ENCODE results near the gene HS1BP3.

Gene HS1BP3

DNA sequence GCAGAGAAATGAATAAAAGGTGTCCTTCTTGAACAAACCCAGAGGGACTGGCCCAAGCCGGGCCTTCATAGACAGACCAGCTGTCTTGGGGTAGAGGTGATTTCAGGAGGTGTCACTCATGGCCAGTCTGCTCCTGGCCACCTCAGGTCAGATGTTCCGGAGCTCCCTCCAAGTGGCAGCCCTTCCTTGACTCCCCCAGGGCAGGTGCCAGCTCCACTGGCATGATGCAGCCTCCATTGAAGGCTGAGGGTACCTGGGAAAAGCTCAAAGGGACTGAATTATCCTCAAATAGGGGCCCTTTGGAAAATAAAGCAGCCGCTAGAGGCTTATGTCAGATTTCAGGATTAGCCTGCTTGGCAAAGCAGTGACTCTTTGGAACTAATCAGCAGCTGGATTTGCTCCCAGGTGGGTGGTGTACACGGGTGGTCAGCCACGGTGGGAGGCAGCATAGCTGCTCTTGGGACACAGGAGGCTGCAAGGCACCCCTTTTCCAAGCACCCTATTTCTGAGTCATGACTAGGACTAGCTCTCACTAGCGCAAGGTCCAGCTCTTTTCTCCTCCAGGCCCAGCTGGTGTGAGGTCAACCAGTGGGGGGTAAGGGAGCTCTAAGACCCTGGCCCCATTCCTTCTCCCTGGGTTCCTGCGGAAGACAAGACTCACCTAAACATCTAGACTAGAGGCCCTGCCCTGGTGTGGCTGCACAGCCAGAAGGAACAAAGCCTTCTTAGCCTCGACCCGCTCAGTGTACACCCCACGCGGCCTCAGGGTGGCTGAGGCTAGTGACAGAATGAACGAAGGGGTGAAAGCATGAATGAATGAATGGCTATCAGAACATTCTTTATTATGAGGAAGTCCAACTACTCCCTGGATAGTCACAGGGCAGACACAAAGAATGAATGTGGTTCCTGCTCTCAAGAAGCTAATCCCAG is 29.3 kb downstream of the HS1BP3 start:
- no peak for DNase-seq (ENCODE audit: low read depth)

DNA sequence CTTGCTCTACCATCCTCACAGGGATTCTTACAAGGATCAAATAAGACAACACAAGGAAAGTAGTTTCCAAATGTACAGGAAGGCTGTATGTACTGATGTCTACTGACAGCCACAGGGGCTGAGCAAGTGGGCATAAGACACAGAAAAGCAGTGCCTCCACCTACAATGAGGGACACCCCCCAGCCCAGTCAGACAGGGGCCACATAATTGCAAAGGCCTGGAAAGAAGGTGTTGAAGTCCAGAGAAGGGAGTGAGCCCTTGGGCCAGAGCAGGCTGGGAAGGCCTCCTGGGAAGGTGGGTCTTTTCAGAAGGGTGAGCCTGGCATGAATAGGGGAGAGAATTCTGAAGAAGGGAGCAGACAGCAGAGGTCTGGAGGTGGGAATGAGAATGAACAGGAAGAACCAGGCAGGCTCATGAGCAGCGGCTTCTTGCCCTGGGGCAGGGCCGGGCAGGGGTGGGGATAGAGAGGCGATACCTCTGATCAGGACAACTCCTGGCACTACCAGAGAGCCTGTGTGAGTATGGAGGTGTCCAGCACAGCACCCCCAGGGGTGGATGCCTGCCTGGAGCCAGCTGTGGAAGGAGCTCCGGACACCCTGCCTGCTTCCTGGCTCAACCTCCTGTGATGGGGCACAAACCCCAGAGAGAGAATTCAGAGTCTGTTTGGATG is 30.1 kb downstream of the HS1BP3 start:
- TF ChIP-seq, protein P1, sequence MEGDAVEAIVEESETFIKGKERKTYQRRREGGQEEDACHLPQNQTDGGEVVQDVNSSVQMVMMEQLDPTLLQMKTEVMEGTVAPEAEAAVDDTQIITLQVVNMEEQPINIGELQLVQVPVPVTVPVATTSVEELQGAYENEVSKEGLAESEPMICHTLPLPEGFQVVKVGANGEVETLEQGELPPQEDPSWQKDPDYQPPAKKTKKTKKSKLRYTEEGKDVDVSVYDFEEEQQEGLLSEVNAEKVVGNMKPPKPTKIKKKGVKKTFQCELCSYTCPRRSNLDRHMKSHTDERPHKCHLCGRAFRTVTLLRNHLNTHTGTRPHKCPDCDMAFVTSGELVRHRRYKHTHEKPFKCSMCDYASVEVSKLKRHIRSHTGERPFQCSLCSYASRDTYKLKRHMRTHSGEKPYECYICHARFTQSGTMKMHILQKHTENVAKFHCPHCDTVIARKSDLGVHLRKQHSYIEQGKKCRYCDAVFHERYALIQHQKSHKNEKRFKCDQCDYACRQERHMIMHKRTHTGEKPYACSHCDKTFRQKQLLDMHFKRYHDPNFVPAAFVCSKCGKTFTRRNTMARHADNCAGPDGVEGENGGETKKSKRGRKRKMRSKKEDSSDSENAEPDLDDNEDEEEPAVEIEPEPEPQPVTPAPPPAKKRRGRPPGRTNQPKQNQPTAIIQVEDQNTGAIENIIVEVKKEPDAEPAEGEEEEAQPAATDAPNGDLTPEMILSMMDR (IDR thresholded peaks at IDR 0.05; ENCODE audit: low read depth, low read length) = no peak
- no peak for TF ChIP-seq MYC (IDR thresholded peaks at IDR 0.05; ENCODE audit: low read depth, low read length)
- TF ChIP-seq POLR2A (IDR thresholded peaks at IDR 0.05; ENCODE audit: extremely low read depth, insufficient read length) = no peak
- TF ChIP-seq, protein P2, sequence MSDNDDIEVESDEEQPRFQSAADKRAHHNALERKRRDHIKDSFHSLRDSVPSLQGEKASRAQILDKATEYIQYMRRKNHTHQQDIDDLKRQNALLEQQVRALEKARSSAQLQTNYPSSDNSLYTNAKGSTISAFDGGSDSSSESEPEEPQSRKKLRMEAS (IDR thresholded peaks at IDR 0.05; ENCODE audit: low read depth, low read length) = no peak
- no peak overlapping the region for H3K4me3 ChIP-seq (ENCODE audit: low read depth, low read length)
- DNase-seq (ENCODE audit: low read depth) = no peak

More for the DNA sequence above, 29.3 kb downstream of the HS1BP3 start:
- TF ChIP-seq POLR2A (IDR thresholded peaks at IDR 0.05; ENCODE audit: extremely low read depth, insufficient read length) = no peak
- TF ChIP-seq, protein P2 (IDR thresholded peaks at IDR 0.05; ENCODE audit: low read depth, low read length) = no peak
- no peak overlapping the region for H3K4me3 ChIP-seq (ENCODE audit: low read depth, low read length)

DNA sequence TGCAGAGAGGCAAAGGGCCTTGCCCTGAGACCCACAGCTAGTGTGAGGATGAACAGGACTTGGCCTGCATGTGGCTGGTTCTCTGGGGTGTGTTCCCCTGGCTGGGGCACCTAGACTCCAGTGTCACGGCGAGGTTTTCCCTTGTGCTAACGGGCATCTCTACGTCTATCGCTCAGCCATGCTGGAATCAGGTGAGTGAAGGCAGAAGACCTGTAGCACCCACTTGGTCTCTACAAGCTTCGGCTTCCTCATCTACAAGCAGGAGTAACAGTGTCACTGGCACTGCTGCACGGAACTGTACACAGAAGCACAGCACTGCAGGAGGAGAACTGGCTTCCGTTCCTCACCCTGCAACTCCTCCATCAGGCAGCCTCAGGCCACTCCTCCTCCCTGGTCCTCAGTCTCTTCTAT is 30.6 kb downstream of the HS1BP3 start:
- H3K4me3 ChIP-seq (ENCODE audit: low read depth, low read length) = no peak overlapping the region
- TF ChIP-seq, protein P2 (IDR thresholded peaks at IDR 0.05; ENCODE audit: low read depth, low read length) = no peak
- TF ChIP-seq MYC (IDR thresholded peaks at IDR 0.05; ENCODE audit: low read depth, low read length) = no peak
- TF ChIP-seq, protein P1 (IDR thresholded peaks at IDR 0.05; ENCODE audit: low read depth, low read length) = no peak
- TF ChIP-seq POLR2A (IDR thresholded peaks at IDR 0.05; ENCODE audit: extremely low read depth, insufficient read length) = no peak
- DNase-seq (ENCODE audit: low read depth) = no peak

DNA sequence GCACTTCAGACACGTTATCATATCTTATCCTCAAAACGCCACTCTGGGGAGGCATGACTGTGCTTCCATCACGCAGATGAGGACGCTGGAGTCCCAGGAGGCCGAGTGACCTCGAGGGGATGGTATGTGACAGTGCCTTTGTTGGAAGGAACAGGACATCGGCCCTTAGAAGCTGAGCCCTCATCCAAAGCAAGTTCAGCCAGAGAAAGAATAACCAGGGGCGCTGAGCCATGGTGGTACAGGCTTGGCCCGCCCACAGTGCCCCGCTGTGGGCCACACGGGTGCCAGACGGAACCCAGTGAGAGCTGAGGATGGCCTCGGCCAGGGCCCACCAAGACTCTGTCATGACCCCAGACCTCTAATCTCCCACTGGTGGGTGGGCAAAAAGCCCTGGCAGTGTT is 31.3 kb downstream of the HS1BP3 start:
- DNase-seq (ENCODE audit: low read depth) = no peak
- TF ChIP-seq, protein P2 (IDR thresholded peaks at IDR 0.05; ENCODE audit: low read depth, low read length) = no peak
- TF ChIP-seq, protein P1 (IDR thresholded peaks at IDR 0.05; ENCODE audit: low read depth, low read length) = no peak
- TF ChIP-seq MYC (IDR thresholded peaks at IDR 0.05; ENCODE audit: low read depth, low read length) (no peak), POLR2A (IDR thresholded peaks at IDR 0.05; ENCODE audit: extremely low read depth, insufficient read length) (no peak)
- H3K4me3 ChIP-seq (ENCODE audit: low read depth, low read length) = no peak overlapping the region

DNA sequence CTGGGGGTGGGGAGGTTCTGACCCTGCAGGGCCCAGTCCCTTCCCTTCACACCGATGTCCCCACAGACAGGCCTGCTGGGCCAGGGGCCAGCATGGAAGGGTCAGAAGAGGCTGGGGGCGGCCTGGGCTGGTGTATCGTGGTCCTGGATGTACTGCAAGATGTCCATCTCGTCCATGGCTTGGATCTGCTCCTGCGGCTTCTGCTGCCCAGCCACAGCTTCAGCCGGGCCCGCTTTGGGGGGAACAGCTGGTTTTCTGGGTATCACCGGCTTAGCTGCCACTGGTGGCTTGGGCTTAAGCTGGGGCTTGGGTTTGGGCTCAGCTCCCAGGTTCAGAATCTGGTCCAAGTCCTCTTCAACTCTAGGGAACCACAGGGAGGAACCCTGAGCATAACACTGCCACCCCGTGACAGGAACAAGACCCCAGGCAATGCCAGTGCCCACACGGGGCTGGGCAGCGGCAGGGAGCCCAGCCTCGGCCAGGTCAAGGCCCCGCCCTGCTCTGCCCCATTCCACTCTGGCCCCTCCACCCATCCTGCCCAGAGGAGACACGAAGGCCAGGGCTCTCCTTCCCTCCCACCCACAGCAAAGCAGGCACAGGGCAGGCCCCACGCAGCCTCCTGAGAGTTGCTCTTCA is 31.9 kb downstream of the HS1BP3 start:
- TF ChIP-seq, protein P2 (IDR thresholded peaks at IDR 0.05; ENCODE audit: low read depth, low read length) = no peak
- TF ChIP-seq POLR2A (IDR thresholded peaks at IDR 0.05; ENCODE audit: extremely low read depth, insufficient read length) (no peak), MYC (IDR thresholded peaks at IDR 0.05; ENCODE audit: low read depth, low read length) (no peak)
- TF ChIP-seq, protein P1 (IDR thresholded peaks at IDR 0.05; ENCODE audit: low read depth, low read length) = no peak
- no peak overlapping the region for H3K4me3 ChIP-seq (ENCODE audit: low read depth, low read length)
- DNase-seq (ENCODE audit: low read depth) = no peak

All from NB4 (cell line).